GM12873 (cell line): Measurements from ENCODE around the gene PTPA.

Source experiments
- CTCF ChIP-seq: IDR thresholded peaks from 2 replicates; pipeline ENCODE4 v1.5.1; 2012; ENCODE audit warnings: low read depth, mild to moderate bottlenecking, moderate library complexity, low read length, control low read depth; ENCODE audit not compliant: insufficient read depth; ENCODE audit errors: missing control alignments

The PTPA gene

GRCh38 chr9:129178568-129179382 is 67.6 kb downstream of the PTPA start:
- TF ChIP-seq CTCF, result no peak

GRCh38 chr9:129181246-129181645 is 70.0 kb downstream of the PTPA start:
- TF ChIP-seq CTCF, result no peak

- no peak for TF ChIP-seq CTCF
Measured at GRCh38 chr9:129182122-129182521, 70.9 kb downstream of the PTPA start.

GRCh38 chr9:129182625-129183494 is 71.6 kb downstream of the PTPA start:
- TF ChIP-seq CTCF, result peak; percentile 34

GRCh38 chr9:129183495-129184218 is 72.4 kb downstream of the PTPA start:
- TF ChIP-seq CTCF, result no peak

- no peak for TF ChIP-seq CTCF
Measured at GRCh38 chr9:129184219-129184524, 73.0 kb downstream of the PTPA start.
